Neural progenitor cell (in vitro differentiated cells): ENCODE results near the gene CRHR1.

ENCODE experiments used
- EZH2 ChIP-seq: fragments of 200-600 bp; sonication (generic); IDR thresholded peaks from 2 replicates; pipeline ENCODE4 v1.6.1; 2017; ENCODE audit warnings: antibody characterized with exemption, mild to moderate bottlenecking, moderate library complexity
- TF ChIP-seq, protein P1 (sequence below): fragments of 200-600 bp; sonication (generic); IDR thresholded peaks from 2 replicates; pipeline ENCODE4 v1.5.1; 2017; ENCODE audit warnings: antibody characterized with exemption, mild to moderate bottlenecking

- TF ChIP-seq EZH2, result no peak
- TF ChIP-seq, protein P1, sequence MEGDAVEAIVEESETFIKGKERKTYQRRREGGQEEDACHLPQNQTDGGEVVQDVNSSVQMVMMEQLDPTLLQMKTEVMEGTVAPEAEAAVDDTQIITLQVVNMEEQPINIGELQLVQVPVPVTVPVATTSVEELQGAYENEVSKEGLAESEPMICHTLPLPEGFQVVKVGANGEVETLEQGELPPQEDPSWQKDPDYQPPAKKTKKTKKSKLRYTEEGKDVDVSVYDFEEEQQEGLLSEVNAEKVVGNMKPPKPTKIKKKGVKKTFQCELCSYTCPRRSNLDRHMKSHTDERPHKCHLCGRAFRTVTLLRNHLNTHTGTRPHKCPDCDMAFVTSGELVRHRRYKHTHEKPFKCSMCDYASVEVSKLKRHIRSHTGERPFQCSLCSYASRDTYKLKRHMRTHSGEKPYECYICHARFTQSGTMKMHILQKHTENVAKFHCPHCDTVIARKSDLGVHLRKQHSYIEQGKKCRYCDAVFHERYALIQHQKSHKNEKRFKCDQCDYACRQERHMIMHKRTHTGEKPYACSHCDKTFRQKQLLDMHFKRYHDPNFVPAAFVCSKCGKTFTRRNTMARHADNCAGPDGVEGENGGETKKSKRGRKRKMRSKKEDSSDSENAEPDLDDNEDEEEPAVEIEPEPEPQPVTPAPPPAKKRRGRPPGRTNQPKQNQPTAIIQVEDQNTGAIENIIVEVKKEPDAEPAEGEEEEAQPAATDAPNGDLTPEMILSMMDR, result no peak
These were observed 34.2 kb upstream of the CRHR1 start for GRCh38 chr17:45749831-45750335.
